HepG2 (cell line): ENCODE results near the gene IL18R1. TPM values are rescaled to one million over a fixed set of nuclear protein-coding genes. Genes with fewer than 3 reads are reported as not detected.

Experiments used
- ATAC-seq: fragments of 200-7000 bp; cut with Tn5 transposase; 3 replicates; pipeline ENCODE4 v1.9.1; 2020; ENCODE audit warnings: mild to moderate bottlenecking, moderate library complexity
- BruUV-seq: library from RNA; stranded (reverse); fragments of 400-500 nt; replicated peaks from 2 replicates; lab custom pipeline; 2021; lab: Mats Ljungman, UMichigan
- CTCF ChIA-PET: fragments of 300-600 bp; formaldehyde crosslinking; extraction: SDS; loops from one replicate; lab custom pipeline; 2021; ENCODE audit warnings: low total read pairs, inconsistent platforms, low intra/inter-chr PET ratio; lab: Yijun Ruan, JAX
- POLR2A ChIA-PET: fragments of 350-600 bp; sonication (Branson Sonifier 250); formaldehyde crosslinking; loops from one replicate; lab custom pipeline; 2020; ENCODE audit warnings: antibody characterized with exemption, inconsistent platforms; lab: Yijun Ruan, JAX
- DNase-seq: peaks from one replicate; pipeline ENCODE4 v3.0.0-alpha.2; 2015; ENCODE audit warnings: low spot score
- FAIRE-seq: peaks from 3 replicates; lab custom pipeline; 2011; peaks lifted over from hg19 to GRCh38; lab: Jason Lieb, UNC
- H2AFZ ChIP-seq: one replicate; pipeline ENCODE4 v1.6.1; 2011; ENCODE audit warnings: low read length, inconsistent platforms
- H3K27ac ChIP-seq: fragments of 300-600 bp; 3 replicates; pipeline ENCODE4 v1.8.0; 2011; ENCODE audit warnings: mixed run types, mild to moderate bottlenecking, mixed read lengths, low read length, inconsistent platforms; ENCODE audit not compliant: insufficient read depth; ENCODE audit errors: extremely low read length
- H3K27me3 ChIP-seq, 2 experiments: fragments of 200-600 bp in 1 of 2; 2 replicates in 1 of 2; 3 replicates in 1 of 2; pipeline versions ENCODE4 v1.6.0 to v1.8.0; 2011; ENCODE audit warnings: low read length in 2 of 2, mild to moderate bottlenecking in 2 of 2, moderate library complexity in 2 of 2, inconsistent platforms in 1 of 2; ENCODE audit not compliant: insufficient read depth in 2 of 2, control insufficient read depth in 1 of 2
- H3K36me3 ChIP-seq, 2 experiments: fragments of 200-600 bp in 1 of 2; replicated peaks in 1 of 2; 2 replicates in 1 of 2; 3 replicates in 1 of 2; pipeline versions ENCODE4 v1.5.1 to v1.8.0; 2011; ENCODE audit warnings: low read length in 2 of 2, inconsistent platforms in 1 of 2; ENCODE audit not compliant: insufficient read depth in 2 of 2, control insufficient read depth in 1 of 2
- H3K4me1 ChIP-seq: 2 replicates; pipeline ENCODE4 v1.5.1; 2012; ENCODE audit warnings: low read length, inconsistent platforms; ENCODE audit not compliant: insufficient read depth
- H3K4me2 ChIP-seq: 2 replicates; pipeline ENCODE4 v1.6.0; 2011; ENCODE audit warnings: low read depth, low read length, inconsistent platforms
- H3K4me3 ChIP-seq, 3 experiments: fragments of 200-600 bp in 1 of 3; sonication (generic), shearing (Covaris generic) in 1 of 3; replicated peaks in 1 of 3; 2 replicates each; pipeline ENCODE4 v1.5.1; 2011 to 2016; ENCODE audit warnings: low read length in 3 of 3, inconsistent platforms in 2 of 3, low read depth in 2 of 3, mild to moderate bottlenecking in 2 of 3, control low read depth in 1 of 3, mixed read lengths in 1 of 3; ENCODE audit not compliant: insufficient read depth in 1 of 3
- H3K79me2 ChIP-seq: one replicate; pipeline ENCODE4 v1.6.1; 2011; ENCODE audit warnings: low read length, inconsistent platforms; ENCODE audit not compliant: insufficient read depth
- H3K9ac ChIP-seq: 2 replicates; pipeline ENCODE4 v1.6.0; 2011; ENCODE audit warnings: mild to moderate bottlenecking, low read depth, low read length, inconsistent platforms; ENCODE audit not compliant: insufficient read depth
- H3K9me3 ChIP-seq: 2 replicates; pipeline ENCODE4 v1.5.1; 2012; ENCODE audit warnings: mild to moderate bottlenecking, low read length
- H4K20me1 ChIP-seq: 2 replicates; pipeline ENCODE4 v1.6.0; 2011; ENCODE audit warnings: inconsistent platforms, mild to moderate bottlenecking, low read length, moderate library complexity; ENCODE audit not compliant: insufficient read depth
- CBX2 ChIP-seq, 2 experiments: fragments of 200-600 bp in 1 of 2; sonication (generic); formaldehyde crosslinking in 1 of 2; IDR thresholded peaks; 2 replicates each; pipeline versions ENCODE4 v1.7.0 to v1.8.1; 2018 to 2022; ENCODE audit warnings: low read depth in 2 of 2, low read length in 1 of 2, mild to moderate bottlenecking in 1 of 2, missing genetic modification reagents in 1 of 2
- LRRFIP1 ChIP-seq: sonication (generic); formaldehyde crosslinking; conservative IDR thresholded peaks from 2 replicates; pipeline ENCODE4 v1.4.0; 2020; ENCODE audit warnings: missing genetic modification reagents
- MAFK ChIP-seq, 2 experiments: IDR thresholded peaks in 1 of 2; conservative IDR thresholded peaks in 1 of 2; 2 replicates each; pipeline ENCODE4 v1.6.1; 2011; ENCODE audit warnings: improper control_type of control experiment in 2 of 2, low read length in 2 of 2
- NFKBIZ ChIP-seq: IDR thresholded peaks from 2 replicates; pipeline ENCODE4 v1.6.1; 2018; ENCODE audit warnings: missing genetic modification reagents, missing compliant biosample characterization
- SP4 ChIP-seq: sonication (generic); formaldehyde crosslinking; IDR thresholded peaks from 2 replicates; pipeline ENCODE4 v1.8.1; 2023; ENCODE audit warnings: mild to moderate bottlenecking, missing genetic modification reagents
- TMF1 ChIP-seq: sonication (generic); formaldehyde crosslinking; IDR thresholded peaks from 2 replicates; pipeline ENCODE4 v1.8.1; 2022; ENCODE audit warnings: low read depth, missing genetic modification reagents
- ZNF275 ChIP-seq: sonication (generic); formaldehyde crosslinking; IDR thresholded peaks from 2 replicates; pipeline ENCODE4 v1.8.0; 2022; ENCODE audit warnings: missing genetic modification reagents, mild to moderate bottlenecking, inconsistent platforms, borderline replicate concordance
- ZNF335 ChIP-seq: sonication (generic); formaldehyde crosslinking; IDR thresholded peaks from 2 replicates; pipeline ENCODE4 v1.4.0; 2020; ENCODE audit warnings: missing genetic modification reagents
- ZNF33B ChIP-seq: sonication (generic); formaldehyde crosslinking; IDR thresholded peaks from 2 replicates; pipeline ENCODE4 v1.5.1; 2020; ENCODE audit warnings: mild to moderate bottlenecking, missing genetic modification reagents
- ZNF430 ChIP-seq: sonication (generic); formaldehyde crosslinking; IDR thresholded peaks from 2 replicates; pipeline ENCODE4 v1.9.0; 2021; ENCODE audit warnings: mild to moderate bottlenecking, missing genetic modification reagents
- ZNF564 ChIP-seq: sonication (generic); formaldehyde crosslinking; IDR thresholded peaks from 2 replicates; pipeline ENCODE4 v1.8.1; 2023; ENCODE audit warnings: mild to moderate bottlenecking, missing genetic modification reagents
- ZNF766 ChIP-seq: sonication (generic); formaldehyde crosslinking; IDR thresholded peaks from 2 replicates; pipeline ENCODE4 v1.5.0; 2020; ENCODE audit warnings: missing genetic modification reagents, borderline replicate concordance
- WGBS: methylation state at CpG from one replicate; pipeline ENCODE4 v1.1.6; 2017; ENCODE audit warnings: low lambda C conversion rate; 5-methylcytosine and 5-hydroxymethylcytosine counted together
- in situ Hi-C: cut with HindIII; loops from 2 replicates; pipeline ENCODE4 v1.10.0; 2017; ENCODE audit warnings: low pct_unique_long_range_greater_than_20kb; ENCODE audit not compliant: extremely low pct_ligation_motif_present
- intact Hi-C: fragments of 100-400 bp; cut with micrococcal nuclease; formaldehyde crosslinking; loops from one replicate; pipeline ENCODE4 v1.10.0; 2022; ENCODE audit not compliant: unreplicated experiment
- polyA plus RNA-seq, 8 experiments: library from polyadenylated mRNA; depleted of rRNA in 3 of 8; stranded (reverse) in 7 of 8; unstranded in 1 of 8; fragments of >200 nt; fragmentation: Illumina TruSeq in 4 of 8; extraction: Trizol in 4 of 8; gene quantifications; 2 replicates each; pipeline versions ENCODE4 v1.2.1 to v1.2.3, GENCODE V29; 2011 to 2016; ENCODE audit warnings: low read depth in 4 of 8, missing spikeins in 1 of 8, mixed read lengths in 1 of 8; ENCODE audit not compliant: insufficient read depth in 1 of 8
- total RNA-seq, 5 experiments: library from RNA; depleted of rRNA; stranded (reverse); fragments of >200 nt; fragmentation: Illumina TruSeq; extraction: Trizol; gene quantifications; 2 replicates each; pipeline ENCODE4 v1.2.3, GENCODE V29; 2016; ENCODE audit warnings: low read depth in 1 of 5

IL18R1 gene
- total and polyA plus RNA-seq, 2 of the 13 experiments (the other 11 are each of a cell fraction or from before 2014, with no cell fraction given), result 0.01 to 0.04 TPM

- no peak for TF ChIP-seq ZNF33B (CRISPR knock-in tag)
- no peak for TF ChIP-seq ZNF766
- TF ChIP-seq ZNF275 (CRISPR knock-in tag), result no peak
- peak; percentile 62; the same call in 1 of the 2 replicates for TF ChIP-seq CBX2 (IDR thresholded peaks at IDR 0.05; ENCODE audit: low read depth, low read length)
- TF ChIP-seq CBX2 (CRISPR knock-in tag; IDR thresholded peaks at IDR 0.05; ENCODE audit: low read depth), result no peak
- no peak for TF ChIP-seq SP4 (CRISPR knock-in tag)
- no peak for TF ChIP-seq NFKBIZ
- TF ChIP-seq TMF1 (CRISPR knock-in tag), result no peak
- TF ChIP-seq LRRFIP1 (CRISPR knock-in tag), result no peak
- TF ChIP-seq MAFK (conservative IDR thresholded peaks at IDR 0.05 in 1 of 2, IDR thresholded peaks at IDR 0.05 in 1 of 2; ENCODE audit: low read length in 2 of 2), result peak in 1 of 2 experiments; percentile 53; a peak in 2 of 4 replicates
These were observed 751 bp downstream of the IL18R1 start (continued) for GRCh38 chr2:102356381-102356712.

- in situ Hi-C loops (loop anchor here (5.0 to 10.0 kb wide), 2 partner anchors 104 to 362 kb away; partner anchors contain the start of gene IL1R2), intact Hi-C loops (loop anchor here (5.0 to 10.0 kb wide), 3 partner anchors 329 to 472 kb away; no protein-coding TSS in a partner anchor)
- Histone ChIP-seq H3K4me3 (no peak overlapping the region), H3K36me3 (no peaks in the 10 kb centered on the region), H3K9me3 (no peaks in the 10 kb centered on the region), H3K27ac (no peak overlapping the region), H3K4me1 (peaks cover 6% of the 10 kb centered on the region), H3K4me2 (no peak overlapping the region), H3K9ac (no peak overlapping the region), H3K79me2 (no peaks in the 10 kb centered on the region), H2AFZ (no peak overlapping the region), H3K27me3 (peaks cover 2 to 18% of the 10 kb centered on the region in 2 experiments; a peak in 4 of 5 replicates), H4K20me1 (no peaks in the 10 kb centered on the region)
- ATAC-seq (no peak), FAIRE-seq (no peak), DNase-seq (no peak)
- CTCF ChIA-PET, result no interaction called here
- no peak for TF ChIP-seq ZNF564
- no peak for TF ChIP-seq ZNF275 (CRISPR knock-in tag)
- no peak for TF ChIP-seq ZNF335
- TF ChIP-seq ZNF430 (CRISPR knock-in tag), result 0 out of 2 replicates have a peak, but pooled peaks have one; percentile 7
- WGBS, result 82% methylated on average over 2 of the region's 2 CpGs
- BruUV-seq, result no TSS peak
- POLR2A ChIA-PET, result interaction anchor here (0.7 kb wide), 1 partner anchor 215 kb away, joined by 3 read pairs; no protein-coding TSS in a partner anchor
These were observed 1.1 kb downstream of the IL18R1 start for GRCh38 chr2:102356741-102357140.
